H9 (cell line): ENCODE results near the gene IGF1R. TPM values are rescaled to one million over a fixed set of nuclear protein-coding genes. Genes with fewer than 3 reads are reported as not detected.

Experiments
- DNase-seq: peaks from one replicate; pipeline ENCODE4 v3.0.0-alpha.2; 2017
- H2AFZ ChIP-seq: one replicate; pipeline ENCODE4 v1.6.1; 2013; ENCODE audit warnings: mild to moderate bottlenecking, low read length, control low read depth, moderate library complexity
- H2AK5ac ChIP-seq: 2 replicates; pipeline ENCODE4 v1.6.1; 2013; ENCODE audit warnings: low read length, control low read depth, mixed read lengths; ENCODE audit not compliant: insufficient read length
- H2BK120ac ChIP-seq: one replicate; pipeline ENCODE4 v1.6.1; 2013; ENCODE audit warnings: low read depth, mild to moderate bottlenecking, low read length, control low read depth, inconsistent platforms; ENCODE audit not compliant: poor library complexity, severe bottlenecking
- H2BK12ac ChIP-seq: 2 replicates; pipeline ENCODE4 v1.6.1; 2013; ENCODE audit warnings: low read length, control low read depth, mixed read lengths, low read depth; ENCODE audit not compliant: insufficient read length
- H2BK15ac ChIP-seq: 2 replicates; pipeline ENCODE4 v1.6.1; 2013; ENCODE audit warnings: low read depth, low read length, control low read depth
- H2BK20ac ChIP-seq: one replicate; pipeline ENCODE4 v1.6.1; 2013; ENCODE audit warnings: low read depth, mild to moderate bottlenecking, low read length, control low read depth, inconsistent platforms; ENCODE audit not compliant: poor library complexity, severe bottlenecking
- H2BK5ac ChIP-seq: 2 replicates; pipeline ENCODE4 v1.6.1; 2013; ENCODE audit warnings: low read length, control low read depth, mixed read lengths; ENCODE audit not compliant: insufficient read length
- H3K14ac ChIP-seq: 2 replicates; pipeline ENCODE4 v1.6.1; 2013; ENCODE audit warnings: low read length, control low read depth; ENCODE audit not compliant: insufficient read depth
- H3K18ac ChIP-seq: 2 replicates; pipeline ENCODE4 v1.6.1; 2013; ENCODE audit warnings: low read depth, mild to moderate bottlenecking, mixed read lengths, low read length, control low read depth; ENCODE audit not compliant: insufficient read length
- H3K23ac ChIP-seq: 2 replicates; pipeline ENCODE4 v1.6.1; 2013; ENCODE audit warnings: low read length, control low read depth, mixed read lengths, low read depth; ENCODE audit not compliant: insufficient read length
- H3K23me2 ChIP-seq: 2 replicates; pipeline ENCODE4 v1.6.1; 2013; ENCODE audit warnings: low read depth, mild to moderate bottlenecking, mixed read lengths, low read length, control low read depth; ENCODE audit not compliant: insufficient read length, poor library complexity, severe bottlenecking
- H3K27ac ChIP-seq: 2 replicates; pipeline ENCODE4 v1.5.1; 2013; ENCODE audit warnings: low read length, control low read depth, mixed read lengths, low read depth; ENCODE audit not compliant: insufficient read length
- H3K27me3 ChIP-seq: 2 replicates; pipeline ENCODE4 v1.6.1; 2013; ENCODE audit warnings: low read length, control low read depth, inconsistent platforms; ENCODE audit not compliant: insufficient read depth
- H3K4ac ChIP-seq: 2 replicates; pipeline ENCODE4 v1.6.1; 2013; ENCODE audit warnings: low read depth, mild to moderate bottlenecking, control low read depth, inconsistent platforms, low read length, moderate library complexity
- H3K4me1 ChIP-seq: 2 replicates; pipeline ENCODE4 v1.6.1; 2013; ENCODE audit warnings: low read length, control low read depth, inconsistent platforms; ENCODE audit not compliant: insufficient read depth
- H3K4me2 ChIP-seq: 2 replicates; pipeline ENCODE4 v1.6.1; 2013; ENCODE audit warnings: low read length, control low read depth, mixed read lengths; ENCODE audit not compliant: insufficient read length, insufficient read depth
- H3K56ac ChIP-seq: 2 replicates; pipeline ENCODE4 v1.6.1; 2013; ENCODE audit warnings: low read depth, mild to moderate bottlenecking, mixed read lengths, low read length, control low read depth; ENCODE audit not compliant: insufficient read length
- H3K79me1 ChIP-seq: 2 replicates; pipeline ENCODE4 v1.6.1; 2013; ENCODE audit warnings: low read depth, mild to moderate bottlenecking, moderate library complexity, low read length, control low read depth, inconsistent platforms; ENCODE audit not compliant: insufficient read depth, poor library complexity, severe bottlenecking
- H3K79me2 ChIP-seq: 2 replicates; pipeline ENCODE4 v1.6.1; 2013; ENCODE audit warnings: low read length, control low read depth, inconsistent platforms; ENCODE audit not compliant: insufficient read depth
- H3K9ac ChIP-seq: 2 replicates; pipeline ENCODE4 v1.6.1; 2013; ENCODE audit warnings: low read length, control low read depth, mixed read lengths; ENCODE audit not compliant: insufficient read length; ENCODE audit errors: extremely low read depth
- H3K9me3 ChIP-seq: one replicate; pipeline ENCODE4 v1.6.1; 2013; ENCODE audit warnings: low read depth, low read length, inconsistent platforms; ENCODE audit not compliant: control insufficient read depth
- H3T11ph ChIP-seq: one replicate; pipeline ENCODE4 v1.6.1; 2013; ENCODE audit warnings: mild to moderate bottlenecking, low read length, control low read depth, inconsistent platforms
- H4K20me1 ChIP-seq: one replicate; pipeline ENCODE4 v1.6.1; 2013; ENCODE audit not compliant: control insufficient read depth, insufficient read length, insufficient read depth
- H4K5ac ChIP-seq: 2 replicates; pipeline ENCODE4 v1.6.1; 2013; ENCODE audit warnings: low read depth, mild to moderate bottlenecking, mixed read lengths, low read length, control low read depth; ENCODE audit not compliant: insufficient read length
- H4K8ac ChIP-seq: replicated peaks from 2 replicates; pipeline ENCODE4 v1.6.1; 2013; ENCODE audit warnings: low read length, control low read depth, mixed read lengths, low read depth; ENCODE audit not compliant: insufficient read length
- H4K91ac ChIP-seq: 2 replicates; pipeline ENCODE4 v1.6.1; 2013; ENCODE audit warnings: low read depth, mild to moderate bottlenecking, moderate library complexity, mixed read lengths, low read length, control low read depth; ENCODE audit not compliant: insufficient read length
- H3K27ac Mint-ChIP-seq, 3 experiments: 2 replicates in 2 of 3; 3 replicates in 1 of 3; pipeline ENCODE4 v1.8.0; 2020 to 2021; ENCODE audit warnings: mixed read lengths in 3 of 3, mild to moderate bottlenecking in 1 of 3, moderate library complexity in 1 of 3
- H3K27me3 Mint-ChIP-seq: 2 replicates; pipeline ENCODE4 v1.8.0; 2021; ENCODE audit warnings: low read depth, mild to moderate bottlenecking, moderate library complexity, mixed read lengths
- H3K36me3 Mint-ChIP-seq, 3 experiments: 2 replicates in 2 of 3; 3 replicates in 1 of 3; pipeline ENCODE4 v1.8.0; 2020 to 2021; ENCODE audit warnings: low read depth in 3 of 3, mixed read lengths in 3 of 3; ENCODE audit not compliant: insufficient read depth in 1 of 3
- H3K4me1 Mint-ChIP-seq, 2 experiments: 2 replicates each; pipeline ENCODE4 v1.8.0; 2020; ENCODE audit warnings: mixed read lengths in 2 of 2
- H3K4me3 Mint-ChIP-seq, 2 experiments: 2 replicates in 1 of 2; 3 replicates in 1 of 2; pipeline ENCODE4 v1.8.0; 2020 to 2021; ENCODE audit warnings: mild to moderate bottlenecking in 2 of 2, mixed read lengths in 2 of 2, moderate library complexity in 1 of 2
- H3K9me3 Mint-ChIP-seq, 2 experiments: 2 replicates in 1 of 2; 3 replicates in 1 of 2; pipeline ENCODE4 v1.8.0; 2020; ENCODE audit warnings: mild to moderate bottlenecking in 2 of 2, mixed read lengths in 2 of 2, moderate library complexity in 1 of 2
- CTCF ChIP-seq: fragments of 200-600 bp; sonication (generic); conservative IDR thresholded peaks from 3 replicates; pipeline ENCODE4 v1.8.0; 2021; ENCODE audit warnings: antibody characterized with exemption, mild to moderate bottlenecking
- WGBS: extraction: QIAGEN DNeasy Blood & Tissue Kit; methylation state at CpG from one replicate; pipeline ENCODE4 v1.1.7; 2013; ENCODE audit warnings: missing lambda C conversion rate, low lambda C conversion rate, mixed read lengths; ENCODE audit not compliant: insufficient read length; ENCODE audit errors: extremely low coverage; 5-methylcytosine and 5-hydroxymethylcytosine counted together
- total RNA-seq: library from RNA; stranded (reverse); gene quantifications from 2 replicates; pipeline ENCODE4 v1.2.1, GENCODE V29; 2021

Gene IGF1R
- total RNA-seq, 1 experiment from 2014 or later, result 70.0 TPM

DNA sequence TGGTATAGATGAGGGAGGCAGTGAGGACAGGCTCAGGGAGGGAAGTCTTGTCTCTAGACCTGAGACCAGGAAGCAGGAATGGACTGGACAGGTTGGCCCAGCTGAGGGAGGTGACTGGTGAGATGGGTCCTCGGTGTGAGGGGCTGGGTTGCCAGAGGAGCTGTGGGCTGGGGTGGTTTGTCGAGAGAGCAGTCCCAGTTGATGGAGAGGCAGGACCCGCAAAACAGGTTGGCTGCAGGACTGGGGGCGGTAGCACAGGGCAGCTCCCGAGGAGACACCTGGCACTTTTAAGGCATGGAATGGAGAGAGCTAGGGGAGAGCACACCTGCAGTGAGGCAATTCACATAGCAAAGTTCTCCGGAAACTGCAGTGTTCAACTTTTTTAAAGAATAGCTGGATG is 14.7 kb downstream of the IGF1R start:
- Histone ChIP-seq H2BK15ac (no peak overlapping the region), H3K4ac (no peak overlapping the region), H3K9ac (no peak overlapping the region), H3K56ac (no peak overlapping the region), H2AFZ (no peak overlapping the region), H2BK12ac (no peak overlapping the region), H3K4me2 (no peak overlapping the region), H3K18ac (no peak overlapping the region), H2AK5ac (no peak overlapping the region), H2BK20ac (no peak overlapping the region), H3K27me3 (no peaks in the 10 kb centered on the region), H3K23ac (no peak overlapping the region), H3K9me3 (no peaks in the 10 kb centered on the region), H3K14ac (no peak overlapping the region), H3K23me2 (no peaks in the 10 kb centered on the region), H4K8ac (no peak overlapping the region), H3K79me2 (peaks cover 69% of the 10 kb centered on the region; the same call in 1 of the 2 replicates), H2BK120ac (no peak overlapping the region), H2BK5ac (no peak overlapping the region), H4K91ac (no peak overlapping the region), H4K20me1 (peaks cover under 1% of the 10 kb centered on the region), H3K79me1 (peaks cover 11% of the 10 kb centered on the region), H3K27ac (no peak overlapping the region), H3K4me1 (peaks cover 23% of the 10 kb centered on the region; the same call in 1 of the 2 replicates), H4K5ac (no peak overlapping the region), H3T11ph (no peak overlapping the region)
- Mint-ChIP-seq H3K27me3 (no peaks in the 10 kb centered on the region), H3K4me3 (0 out of 5 replicates have a peak overlapping the region, but pooled peaks of 1 of the 2 experiments have one; percentile 2), H3K4me1 (peaks cover 84 to 86% of the 10 kb centered on the region in 2 experiments), H3K36me3 (peaks cover 0 to 4% (median 2%) of the 10 kb centered on the region in 3 experiments; a peak in 3 of 7 replicates), H3K9me3 (no peaks in the 10 kb centered on the region), H3K27ac (peak overlapping the region; percentile 78 to 81 (median 80))
- TF ChIP-seq CTCF, result no peak
- WGBS, result no CpG with 5 or more reads among the region's 6 CpGs
- no peak for DNase-seq
